NCI-H2029 treated with DMSO at 0.1 percent for 48 hours (cell line): Measurements from ENCODE around the gene PRR3.
"Not testable (repeated sequence)": the region's sequence is repeated elsewhere in the genome, so short reads cannot be mapped to it uniquely, and the experiment has no call there.

Experiments
- DNase-seq: peaks from one replicate; lab custom pipeline; 2025; lab: John Stamatoyannopoulos, UW

PRR3 gene

GRCh38 chr6:30556906-30557682 is at the start of gene PRR3:
Gene PRR3, plus strand, starts transcription at chr6:30557295. Its CDS starts 50 bp downstream, at chr6:30557345.
- DNase-seq = peak; percentile 86

GRCh38 chr6:30507849-30508827 is 49.0 kb upstream of the PRR3 start:
- DNase-seq = no peak

- DNase-seq = no peak
Observed at GRCh38 chr6:30508890-30509736, 48.0 kb upstream of the PRR3 start.

GRCh38 chr6:30510419-30511168 is 46.5 kb upstream of the PRR3 start:
- no peak for DNase-seq

- no peak for DNase-seq
Observed at GRCh38 chr6:30511169-30511546, 45.9 kb upstream of the PRR3 start.

- no peak for DNase-seq
Observed at GRCh38 chr6:30513451-30513850, 43.6 kb upstream of the PRR3 start.

- DNase-seq = no peak
Observed at GRCh38 chr6:30515106-30515505, 42.0 kb upstream of the PRR3 start.

GRCh38 chr6:30515944-30516753 is 40.9 kb upstream of the PRR3 start:
- peak; percentile 61 for DNase-seq

GRCh38 chr6:30516754-30517076 is 40.4 kb upstream of the PRR3 start:
- DNase-seq = not testable (repeated sequence)

- DNase-seq = not testable (repeated sequence)
Observed at GRCh38 chr6:30517767-30518504, 39.2 kb upstream of the PRR3 start.

GRCh38 chr6:30518505-30519145 is 38.5 kb upstream of the PRR3 start:
- not testable (repeated sequence) for DNase-seq

- no peak for DNase-seq
Observed at GRCh38 chr6:30520522-30520921, 36.6 kb upstream of the PRR3 start.

GRCh38 chr6:30521082-30521481 is 36.0 kb upstream of the PRR3 start:
- not testable (repeated sequence) for DNase-seq

- not testable (repeated sequence) for DNase-seq
Observed at GRCh38 chr6:30521952-30522351, 35.1 kb upstream of the PRR3 start.

GRCh38 chr6:30526444-30526843 is 30.7 kb upstream of the PRR3 start:
- not testable (repeated sequence) for DNase-seq

GRCh38 chr6:30529349-30529875 is 27.7 kb upstream of the PRR3 start:
- DNase-seq = not testable (repeated sequence)

GRCh38 chr6:30530014-30530413 is 27.1 kb upstream of the PRR3 start:
- no peak for DNase-seq

- DNase-seq = no peak
Observed at GRCh38 chr6:30533460-30534294, 23.4 kb upstream of the PRR3 start.
